PC-3 (cell line): Measurements from ENCODE around the gene HOXA10. TPM values are rescaled to one million over a fixed set of nuclear protein-coding genes. Genes with fewer than 3 reads are reported as not detected.

ENCODE experiments used
- ATAC-seq: fragments of 200-7000 bp; cut with Tn5 transposase; 2 replicates; pipeline ENCODE4 v1.9.1; 2020; ENCODE audit warnings: mild to moderate bottlenecking, moderate library complexity
- BruUV-seq: library from RNA; stranded (reverse); fragments of 400-500 nt; replicated peaks from 2 replicates; lab custom pipeline; 2021; lab: Mats Ljungman, UMichigan
- CTCF ChIA-PET: fragments of 300-600 bp; sonication (Branson Sonifier 250); formaldehyde crosslinking; loops from one replicate; lab custom pipeline; 2022; ENCODE audit warnings: antibody characterized with exemption; lab: Charles Lee
- POLR2A ChIA-PET: fragments of 300-600 bp; sonication (Branson Sonifier 250); formaldehyde crosslinking; loops from one replicate; lab custom pipeline; 2022; ENCODE audit warnings: antibody characterized with exemption; ENCODE audit not compliant: unreplicated experiment; lab: Charles Lee
- DNase-seq: peaks from one replicate; pipeline ENCODE4 v3.0.0-alpha.2; 2015
- H2AFZ ChIP-seq: fragments of 300-600 bp; sonication (generic); 2 replicates; pipeline ENCODE4 v1.6.0; 2016; ENCODE audit warnings: antibody characterized with exemption, low read length
- H3F3A ChIP-seq: fragments of 300-600 bp; sonication (generic); one replicate; pipeline ENCODE4 v1.6.0; 2017; ENCODE audit warnings: antibody characterized with exemption, low read length, control low read depth, mild to moderate bottlenecking; ENCODE audit not compliant: unreplicated experiment
- H3K27ac ChIP-seq: fragments of 300-600 bp; sonication (generic); 2 replicates; pipeline ENCODE4 v1.5.1; 2016; ENCODE audit warnings: mild to moderate bottlenecking, low read length
- H3K27me3 ChIP-seq: fragments of 300-600 bp; sonication (generic); 2 replicates; pipeline ENCODE4 v1.6.1; 2016; ENCODE audit warnings: low read length, mixed read lengths
- H3K36me3 ChIP-seq: fragments of 300-600 bp; sonication (generic); 2 replicates; pipeline ENCODE4 v1.6.1; 2016; ENCODE audit warnings: low read depth, mixed run types, low read length, mixed read lengths
- H3K4me1 ChIP-seq: fragments of 300-600 bp; sonication (generic); 2 replicates; pipeline ENCODE4 v1.5.1; 2016; ENCODE audit warnings: low read length; ENCODE audit not compliant: insufficient read depth
- H3K4me2 ChIP-seq: fragments of 300-600 bp; sonication (generic); 2 replicates; pipeline ENCODE4 v1.6.0; 2016; ENCODE audit warnings: low read length
- H3K4me3 ChIP-seq: fragments of 300-600 bp; sonication (generic); 2 replicates; pipeline ENCODE4 v1.5.1; 2016; ENCODE audit warnings: mild to moderate bottlenecking, low read length, mixed read lengths
- H3K79me2 ChIP-seq: fragments of 300-600 bp; sonication (generic); 2 replicates; pipeline ENCODE4 v1.6.1; 2017; ENCODE audit warnings: low read length, mixed read lengths
- H3K9ac ChIP-seq: fragments of 300-600 bp; sonication (generic); 2 replicates; pipeline ENCODE4 v1.6.0; 2016; ENCODE audit warnings: mild to moderate bottlenecking, low read length
- H3K9me2 ChIP-seq: fragments of 300-600 bp; sonication (generic); replicated peaks from 2 replicates; pipeline ENCODE4 v1.6.1; 2016; ENCODE audit warnings: mixed run types, low read length, mixed read lengths
- H3K9me3 ChIP-seq: fragments of 300-600 bp; sonication (generic); 2 replicates; pipeline ENCODE4 v1.6.1; 2016; ENCODE audit warnings: low read length, mixed read lengths
- H4K20me1 ChIP-seq: fragments of 300-600 bp; sonication (generic); 2 replicates; pipeline ENCODE4 v1.6.1; 2016; ENCODE audit warnings: low read length, mixed read lengths
- CTCF ChIP-seq: fragments of 300-600 bp; sonication (generic); conservative IDR thresholded peaks from 2 replicates; pipeline ENCODE4 v1.5.1; 2017; ENCODE audit warnings: antibody characterized with exemption, low read depth, mild to moderate bottlenecking, low read length
- EZH2 ChIP-seq: fragments of 300-600 bp; sonication (generic); IDR thresholded peaks from one replicate; pipeline ENCODE4 v1.6.1; 2017; ENCODE audit warnings: antibody characterized with exemption, mild to moderate bottlenecking, low read length; ENCODE audit not compliant: unreplicated experiment
- EZH2phosphoT487 ChIP-seq: fragments of 300-600 bp; sonication (generic); IDR thresholded peaks from 2 replicates; pipeline ENCODE4 v1.6.1; 2018; ENCODE audit warnings: mild to moderate bottlenecking, antibody characterized with exemption, low read length, borderline replicate concordance
- intact Hi-C: fragments of 100-400 bp; cut with micrococcal nuclease; formaldehyde crosslinking; loops from 2 replicates; pipeline ENCODE4 v1.9.0; 2023
- total RNA-seq: library from RNA; depleted of rRNA; stranded (reverse); fragments of >200 nt; gene quantifications from 2 replicates; pipeline ENCODE4 v1.2.3, GENCODE V29; 2014

HOXA10 gene
- total RNA-seq, 1 experiment from 2014 or later, result 46.1 TPM

- TF ChIP-seq EZH2phosphoT487, result no peak
- Histone ChIP-seq H3K4me3 (no peak overlapping the region), H3K27ac (no peak overlapping the region), H3K79me2 (no peaks in the 10 kb centered on the region), H3K9me3 (no peaks in the 10 kb centered on the region), H4K20me1 (no peaks in the 10 kb centered on the region), H3F3A (no peaks in the 10 kb centered on the region), H3K36me3 (no peaks in the 10 kb centered on the region), H2AFZ (no peak overlapping the region), H3K4me1 (peaks cover 12% of the 10 kb centered on the region), H3K9ac (no peak overlapping the region), H3K27me3 (no peaks in the 10 kb centered on the region), H3K4me2 (no peak overlapping the region), H3K9me2 (no peaks in the 10 kb centered on the region)
- intact Hi-C loops, result no loop called here
- DNase-seq, result no peak
- BruUV-seq, result no TSS peak
- no peak for ATAC-seq
- CTCF ChIA-PET, result no interaction called here
- POLR2A ChIA-PET, result no interaction called here
Observed at GRCh38 chr7:27215356-27215755, 41.2 kb upstream of the HOXA10 start.

- POLR2A ChIA-PET, result no interaction called here
- Histone ChIP-seq H2AFZ (no peak overlapping the region; the same call in 1 of the 2 replicates), H3F3A (no peaks in the 10 kb centered on the region), H3K79me2 (no peaks in the 10 kb centered on the region), H3K36me3 (no peaks in the 10 kb centered on the region), H3K4me3 (no peak overlapping the region), H3K9ac (no peak overlapping the region), H3K4me1 (peaks cover 12% of the 10 kb centered on the region), H3K27ac (no peak overlapping the region), H3K27me3 (no peaks in the 10 kb centered on the region), H4K20me1 (no peaks in the 10 kb centered on the region), H3K4me2 (no peak overlapping the region), H3K9me2 (no peaks in the 10 kb centered on the region), H3K9me3 (no peaks in the 10 kb centered on the region)
- intact Hi-C loops, result no loop called here
- BruUV-seq, result no TSS peak
- no peak for ATAC-seq
- no peak for DNase-seq
- CTCF ChIA-PET, result no interaction called here
- no peak for TF ChIP-seq EZH2
- TF ChIP-seq CTCF, result no peak
- TF ChIP-seq EZH2phosphoT487, result no peak
Observed at GRCh38 chr7:27214239-27214950, 40.3 kb upstream of the HOXA10 start.

DNA sequence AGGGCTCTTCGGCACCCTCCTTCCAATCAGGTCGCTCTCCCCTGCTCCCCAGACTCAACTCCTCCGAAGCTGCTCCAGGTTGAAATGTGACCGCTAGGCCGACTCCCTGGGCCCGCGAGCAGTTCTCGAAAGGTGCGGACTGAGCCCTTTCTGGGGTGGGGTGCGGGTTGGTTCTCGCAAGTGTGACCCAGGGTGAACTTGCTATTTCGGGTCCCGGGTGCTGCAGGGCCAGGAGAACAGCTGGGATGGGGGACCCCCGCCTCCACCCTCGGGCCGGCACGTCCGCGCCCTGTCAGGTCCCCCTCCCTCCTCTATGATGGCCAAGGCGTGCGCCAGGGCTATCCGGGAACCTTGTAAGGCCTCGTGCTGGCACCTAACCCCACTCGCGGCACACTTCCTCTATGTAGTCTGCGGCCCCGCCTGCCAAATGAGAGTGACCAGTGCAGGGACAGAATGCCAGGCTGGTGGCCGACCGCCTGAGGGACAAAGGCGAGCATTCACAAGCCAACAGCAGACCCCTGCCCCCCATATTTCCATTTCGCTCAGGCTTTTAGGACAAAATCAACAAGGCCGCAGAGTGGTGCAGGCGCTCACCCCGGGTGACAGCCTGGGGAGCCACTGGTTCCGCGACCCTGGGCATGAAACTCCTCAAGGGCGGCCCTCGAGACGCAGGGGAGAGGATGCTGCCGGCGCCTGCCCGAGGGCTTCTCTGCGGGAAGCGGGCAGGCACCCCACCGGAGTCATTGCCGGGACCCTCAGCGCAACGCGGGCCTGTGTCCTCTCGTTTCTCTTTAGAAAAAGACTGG lies 39.5 kb upstream of the HOXA10 start:
- Histone ChIP-seq H2AFZ (no peak overlapping the region), H3K27me3 (no peaks in the 10 kb centered on the region), H3K9me3 (no peaks in the 10 kb centered on the region), H3K9ac (no peak overlapping the region), H3K36me3 (no peaks in the 10 kb centered on the region), H3K4me2 (no peak overlapping the region), H3K9me2 (no peaks in the 10 kb centered on the region), H3K4me3 (no peak overlapping the region), H4K20me1 (no peaks in the 10 kb centered on the region), H3K4me1 (peaks cover 13% of the 10 kb centered on the region), H3K79me2 (no peaks in the 10 kb centered on the region), H3F3A (no peaks in the 10 kb centered on the region), H3K27ac (no peak overlapping the region)
- no TSS peak for BruUV-seq
- ChIA-PET CTCF (no interaction called here), POLR2A (no interaction called here)
- intact Hi-C loops, result no loop called here
- DNase-seq, result no peak
- ATAC-seq, result no peak
- TF ChIP-seq EZH2phosphoT487 (no peak), EZH2 (no peak), CTCF (no peak)
